Left ventricle myocardium inferior (tissue), 1 donor: ENCODE results near the gene SELENOS. TPM values are rescaled to one million over a fixed set of nuclear protein-coding genes. Genes with fewer than 3 reads are reported as not detected.

Source experiments
- DNase-seq: peaks from one replicate; pipeline ENCODE4 v3.0.0-alpha.2; 2020
- H3K27ac ChIP-seq: fragments of 200-600 bp; replicated peaks from 2 replicates; pipeline ENCODE4 v1.8.0; 2021
- H3K27me3 ChIP-seq: fragments of 200-600 bp; 2 replicates; pipeline ENCODE4 v1.8.0; 2021; ENCODE audit warnings: low read depth
- H3K36me3 ChIP-seq: fragments of 200-600 bp; 2 replicates; pipeline ENCODE4 v1.8.0; 2021
- H3K4me1 ChIP-seq: fragments of 200-600 bp; 2 replicates; pipeline ENCODE4 v1.8.0; 2021
- H3K4me3 ChIP-seq: fragments of 200-600 bp; 2 replicates; pipeline ENCODE4 v1.8.0; 2021; ENCODE audit warnings: mild to moderate bottlenecking, moderate library complexity
- H3K9me3 ChIP-seq: fragments of 200-600 bp; replicated peaks from 2 replicates; pipeline ENCODE4 v1.8.0; 2021
- intact Hi-C: fragments of 100-400 bp; cut with micrococcal nuclease; formaldehyde crosslinking; loops from one replicate; pipeline ENCODE4 v1.11.0; 2022
- total RNA-seq: library from RNA; stranded (reverse); fragmentation: NEBNext Ultra II Directional; extraction: Animal tissue kit (Norgen Biotek cat#: 25700); gene quantifications from one replicate; pipeline ENCODE4 v1.2.1, GENCODE V29; 2021
- TF ChIP-seq, protein P1 (sequence below): fragments of 200-600 bp; IDR thresholded peaks from 2 replicates; pipeline ENCODE4 v1.8.0; 2021; ENCODE audit warnings: antibody characterized with exemption, mild to moderate bottlenecking, borderline replicate concordance
- donor health status: DM: no; HTN: yes; CAD: no; lungs with severe emphysema.

Gene SELENOS
- total RNA-seq, 1 donor from 2014 or later: 50.6 TPM

GRCh38 chr15:101314336-101315125 is 37.2 kb upstream of the SELENOS start:
- Histone ChIP-seq H3K4me1 (no peaks in the 10 kb centered on the region), H3K36me3 (peaks cover 24% of the 10 kb centered on the region), H3K27ac (no peak overlapping the region), H3K4me3 (no peak overlapping the region), H3K27me3 (no peaks in the 10 kb centered on the region), H3K9me3 (no peaks in the 10 kb centered on the region)
- no peak for DNase-seq
- intact Hi-C loops: no loop called here
- TF ChIP-seq, protein P1, sequence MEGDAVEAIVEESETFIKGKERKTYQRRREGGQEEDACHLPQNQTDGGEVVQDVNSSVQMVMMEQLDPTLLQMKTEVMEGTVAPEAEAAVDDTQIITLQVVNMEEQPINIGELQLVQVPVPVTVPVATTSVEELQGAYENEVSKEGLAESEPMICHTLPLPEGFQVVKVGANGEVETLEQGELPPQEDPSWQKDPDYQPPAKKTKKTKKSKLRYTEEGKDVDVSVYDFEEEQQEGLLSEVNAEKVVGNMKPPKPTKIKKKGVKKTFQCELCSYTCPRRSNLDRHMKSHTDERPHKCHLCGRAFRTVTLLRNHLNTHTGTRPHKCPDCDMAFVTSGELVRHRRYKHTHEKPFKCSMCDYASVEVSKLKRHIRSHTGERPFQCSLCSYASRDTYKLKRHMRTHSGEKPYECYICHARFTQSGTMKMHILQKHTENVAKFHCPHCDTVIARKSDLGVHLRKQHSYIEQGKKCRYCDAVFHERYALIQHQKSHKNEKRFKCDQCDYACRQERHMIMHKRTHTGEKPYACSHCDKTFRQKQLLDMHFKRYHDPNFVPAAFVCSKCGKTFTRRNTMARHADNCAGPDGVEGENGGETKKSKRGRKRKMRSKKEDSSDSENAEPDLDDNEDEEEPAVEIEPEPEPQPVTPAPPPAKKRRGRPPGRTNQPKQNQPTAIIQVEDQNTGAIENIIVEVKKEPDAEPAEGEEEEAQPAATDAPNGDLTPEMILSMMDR: no peak

GRCh38 chr15:101313041-101313761 is 35.9 kb upstream of the SELENOS start:
- Histone ChIP-seq H3K4me3 (no peak overlapping the region), H3K4me1 (no peaks in the 10 kb centered on the region), H3K27me3 (no peaks in the 10 kb centered on the region), H3K36me3 (peaks cover 22% of the 10 kb centered on the region), H3K9me3 (no peaks in the 10 kb centered on the region), H3K27ac (no peak overlapping the region)
- TF ChIP-seq, protein P1: no peak
- no peak for DNase-seq
- intact Hi-C loops: no loop called here

DNA sequence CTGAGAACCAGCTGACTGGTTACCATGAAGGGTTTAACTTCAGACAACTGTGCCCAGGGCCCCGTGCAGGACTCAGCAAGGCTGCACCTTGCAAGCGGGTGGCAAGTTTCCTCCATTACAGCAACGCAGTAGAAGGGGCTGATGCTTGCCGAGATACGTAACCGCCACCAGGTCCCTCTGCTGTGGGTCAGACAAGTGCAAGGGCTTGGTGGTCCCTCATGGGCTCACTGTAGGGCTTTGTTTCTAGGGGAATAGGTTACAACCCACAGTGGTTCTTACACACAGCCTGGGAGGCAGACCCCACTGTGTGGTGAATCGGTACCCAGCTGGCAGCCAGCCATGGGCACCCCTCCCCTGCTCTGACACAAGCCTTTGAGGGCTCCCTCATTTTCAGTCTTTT is 33.2 kb upstream of the SELENOS start:
- DNase-seq: no peak
- Histone ChIP-seq H3K9me3 (no peaks in the 10 kb centered on the region), H3K4me1 (no peaks in the 10 kb centered on the region), H3K27me3 (no peaks in the 10 kb centered on the region), H3K27ac (no peak overlapping the region), H3K4me3 (no peak overlapping the region), H3K36me3 (peaks cover 10% of the 10 kb centered on the region)
- intact Hi-C loops: no loop called here
- TF ChIP-seq, protein P1: no peak

DNA sequence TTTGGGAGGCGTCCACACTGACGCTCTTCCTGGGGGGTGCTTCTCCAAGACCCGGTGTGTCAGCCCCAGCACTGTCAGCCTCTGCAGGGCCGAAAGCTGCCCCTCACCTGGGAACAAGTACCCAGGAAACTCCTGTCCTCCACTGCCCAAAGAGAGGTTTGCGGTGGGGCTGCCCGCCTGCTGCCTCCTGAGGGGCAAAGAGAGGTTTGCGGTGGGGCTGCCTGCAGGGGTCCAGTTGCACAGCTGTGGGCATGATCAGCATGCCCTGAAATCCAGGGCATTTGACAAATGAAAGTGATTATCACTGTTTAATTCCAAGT is 32.8 kb upstream of the SELENOS start:
- Histone ChIP-seq H3K27ac (no peak overlapping the region), H3K4me3 (no peak overlapping the region), H3K36me3 (peaks cover 8% of the 10 kb centered on the region), H3K27me3 (no peaks in the 10 kb centered on the region), H3K9me3 (no peaks in the 10 kb centered on the region), H3K4me1 (no peaks in the 10 kb centered on the region)
- TF ChIP-seq, protein P1: no peak
- intact Hi-C loops: no loop called here
- DNase-seq: no peak

- TF ChIP-seq, protein P1: no peak
- Histone ChIP-seq H3K36me3 (peaks cover 8% of the 10 kb centered on the region), H3K27me3 (no peaks in the 10 kb centered on the region), H3K4me3 (no peak overlapping the region), H3K4me1 (no peaks in the 10 kb centered on the region), H3K9me3 (no peaks in the 10 kb centered on the region), H3K27ac (no peak overlapping the region)
- no peak for DNase-seq
- intact Hi-C loops: no loop called here
Measured at GRCh38 chr15:101309436-101310160, 32.3 kb upstream of the SELENOS start.
